Endothelial cell of umbilical vein (primary cell): ENCODE measurements around the gene TNFAIP8L3.

Source experiments
- EZH2 ChIP-seq: IDR thresholded peaks from 2 replicates; pipeline ENCODE4 v1.6.1; 2012; ENCODE audit warnings: borderline replicate concordance, low read depth, mild to moderate bottlenecking, moderate library complexity, low read length, inconsistent platforms; ENCODE audit not compliant: severe bottlenecking
- TF ChIP-seq, protein P1 (sequence below), 2 donors: IDR thresholded peaks; 1 replicate in 1 of 2; 2 replicates in 1 of 2; pipeline ENCODE4 v1.5.1; 2011; ENCODE audit warnings: low read length in 2 of 2, mild to moderate bottlenecking in 2 of 2, moderate library complexity in 2 of 2, control low read depth in 1 of 2, inconsistent platforms in 1 of 2, low read depth in 1 of 2; ENCODE audit not compliant: insufficient read depth in 1 of 2; ENCODE audit errors: extremely low read depth in 1 of 2

DNA sequence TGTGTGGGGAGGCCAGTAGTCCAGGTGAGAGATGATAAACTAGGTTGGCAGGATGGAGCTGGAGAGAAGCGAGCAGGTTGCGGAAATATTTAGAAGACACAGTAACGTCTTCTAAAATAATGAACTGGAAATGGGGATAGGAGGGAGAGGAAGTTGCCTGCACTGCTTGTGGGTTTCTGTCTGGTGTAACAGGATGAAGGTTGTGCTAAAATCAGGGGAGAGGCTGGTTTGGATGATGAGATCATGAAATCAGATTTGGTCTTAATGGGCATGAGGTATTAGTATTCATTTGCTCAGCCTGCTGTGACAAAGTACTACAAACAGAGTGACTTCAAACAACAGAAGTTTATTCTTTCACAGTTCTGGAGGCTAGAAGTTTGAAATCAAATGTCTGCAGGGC lies 32.1 kb upstream of the TNFAIP8L3 start:
- TF ChIP-seq, protein P1, sequence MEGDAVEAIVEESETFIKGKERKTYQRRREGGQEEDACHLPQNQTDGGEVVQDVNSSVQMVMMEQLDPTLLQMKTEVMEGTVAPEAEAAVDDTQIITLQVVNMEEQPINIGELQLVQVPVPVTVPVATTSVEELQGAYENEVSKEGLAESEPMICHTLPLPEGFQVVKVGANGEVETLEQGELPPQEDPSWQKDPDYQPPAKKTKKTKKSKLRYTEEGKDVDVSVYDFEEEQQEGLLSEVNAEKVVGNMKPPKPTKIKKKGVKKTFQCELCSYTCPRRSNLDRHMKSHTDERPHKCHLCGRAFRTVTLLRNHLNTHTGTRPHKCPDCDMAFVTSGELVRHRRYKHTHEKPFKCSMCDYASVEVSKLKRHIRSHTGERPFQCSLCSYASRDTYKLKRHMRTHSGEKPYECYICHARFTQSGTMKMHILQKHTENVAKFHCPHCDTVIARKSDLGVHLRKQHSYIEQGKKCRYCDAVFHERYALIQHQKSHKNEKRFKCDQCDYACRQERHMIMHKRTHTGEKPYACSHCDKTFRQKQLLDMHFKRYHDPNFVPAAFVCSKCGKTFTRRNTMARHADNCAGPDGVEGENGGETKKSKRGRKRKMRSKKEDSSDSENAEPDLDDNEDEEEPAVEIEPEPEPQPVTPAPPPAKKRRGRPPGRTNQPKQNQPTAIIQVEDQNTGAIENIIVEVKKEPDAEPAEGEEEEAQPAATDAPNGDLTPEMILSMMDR (IDR thresholded peaks at IDR 0.05; ENCODE audit: extremely low read depth in 1 of 2, insufficient read depth in 1 of 2, low read depth in 1 of 2, low read length in 2 of 2) = no peak
- TF ChIP-seq EZH2 = no peak
